SU-DHL-6 (cell line): ENCODE measurements around the gene TOM1L2.

Experiments used
- H2AFZ ChIP-seq: fragments of 200-600 bp; sonication (generic); 2 replicates; pipeline ENCODE4 v1.6.1; 2014; ENCODE audit warnings: low read depth, mild to moderate bottlenecking, moderate library complexity, mixed read lengths, antibody characterized with exemption, low read length; ENCODE audit not compliant: severe bottlenecking
- H3F3A ChIP-seq: fragments of 200-600 bp; shearing (Covaris generic); 2 replicates; pipeline ENCODE4 v1.6.0; 2016; ENCODE audit warnings: antibody characterized with exemption, mild to moderate bottlenecking; ENCODE audit not compliant: insufficient read depth
- H3K27ac ChIP-seq: fragments of 200-600 bp; sonication (generic); 2 replicates; pipeline ENCODE4 v1.5.1; 2016; ENCODE audit warnings: low read depth, mild to moderate bottlenecking, low read length, moderate library complexity, mixed read lengths
- H3K27me3 ChIP-seq: fragments of 200-600 bp; sonication (generic), shearing (Covaris generic); 2 replicates; pipeline ENCODE4 v1.6.0; 2014; ENCODE audit warnings: mild to moderate bottlenecking, low read length
- H3K36me3 ChIP-seq: fragments of 200-600 bp; sonication (generic); 2 replicates; pipeline ENCODE4 v1.6.1; 2014; ENCODE audit warnings: mild to moderate bottlenecking, low read length, mixed read lengths
- H3K4me2 ChIP-seq: fragments of 300-600, 200-600 bp; shearing (Covaris generic), sonication (generic); 2 replicates; pipeline ENCODE4 v1.6.0; 2014; ENCODE audit warnings: low read length, low read depth, mild to moderate bottlenecking; ENCODE audit not compliant: poor library complexity, severe bottlenecking
- H3K4me3 ChIP-seq: fragments of 200-600 bp; sonication (generic); 2 replicates; pipeline ENCODE4 v1.5.1; 2014; ENCODE audit warnings: antibody characterized with exemption, low read length, mild to moderate bottlenecking, mixed read lengths; ENCODE audit not compliant: insufficient read depth, poor library complexity, severe bottlenecking
- H3K79me2 ChIP-seq: fragments of 200-600 bp; sonication (generic); 2 replicates; pipeline ENCODE4 v1.6.1; 2014; ENCODE audit warnings: mild to moderate bottlenecking, low read length, moderate library complexity; ENCODE audit not compliant: insufficient read depth
- H3K9ac ChIP-seq: fragments of 200-600 bp; sonication (generic); 2 replicates; pipeline ENCODE4 v1.7.0; 2014; ENCODE audit warnings: mild to moderate bottlenecking, low read length
- H3K9me2 ChIP-seq: fragments of 200-600 bp; sonication (generic); replicated peaks from 2 replicates; pipeline ENCODE4 v1.6.1; 2014; ENCODE audit warnings: low read length; ENCODE audit not compliant: insufficient read depth
- H3K9me3 ChIP-seq: fragments of 200-600 bp; sonication (generic); 2 replicates; pipeline ENCODE4 v1.6.1; 2014; ENCODE audit warnings: low read length, mixed read lengths; ENCODE audit not compliant: insufficient read depth
- H4K20me1 ChIP-seq: fragments of 200-600 bp; sonication (generic); 2 replicates; pipeline ENCODE4 v1.6.1; 2014; ENCODE audit warnings: low read depth, mild to moderate bottlenecking, antibody characterized with exemption, low read length, moderate library complexity, mixed read lengths
- CTCF ChIP-seq: fragments of 200-600 bp; sonication (generic); IDR thresholded peaks from one replicate; pipeline ENCODE4 v1.5.1; 2017; ENCODE audit warnings: antibody characterized with exemption, mild to moderate bottlenecking, low read length, moderate library complexity; ENCODE audit not compliant: insufficient read depth, poor library complexity, severe bottlenecking
- EZH2phosphoT487 ChIP-seq: fragments of 200-600 bp; sonication (generic), shearing (Covaris generic); conservative IDR thresholded peaks from 2 replicates; pipeline ENCODE4 v1.6.1; 2018; ENCODE audit warnings: mild to moderate bottlenecking, antibody characterized with exemption, low read length, moderate library complexity, mixed read lengths

TOM1L2 gene

GRCh38 chr17:17868641-17869522 is 103.3 kb downstream of the TOM1L2 start:
- no peaks in the 10 kb centered on the region for H3K9me3 ChIP-seq
- H3K4me3 ChIP-seq, result no peak overlapping the region
- H3K9me2 ChIP-seq, result no peaks in the 10 kb centered on the region
- no peaks in the 10 kb centered on the region for H3F3A ChIP-seq
- H3K27me3 ChIP-seq, result no peaks in the 10 kb centered on the region
- H3K36me3 ChIP-seq, result no peaks in the 10 kb centered on the region
- no peaks in the 10 kb centered on the region for H3K79me2 ChIP-seq
- H3K27ac ChIP-seq, result no peak overlapping the region
- TF ChIP-seq EZH2phosphoT487 (no peak), CTCF (no peak)
- H2AFZ ChIP-seq, result no peak overlapping the region
- H3K4me2 ChIP-seq, result no peak overlapping the region
- no peaks in the 10 kb centered on the region for H4K20me1 ChIP-seq
- no peak overlapping the region for H3K9ac ChIP-seq

GRCh38 chr17:17866897-17867296 is 105.3 kb downstream of the TOM1L2 start:
- Histone ChIP-seq H3K79me2 (no peaks in the 10 kb centered on the region), H2AFZ (no peak overlapping the region), H3K9me3 (no peaks in the 10 kb centered on the region), H3K9me2 (no peaks in the 10 kb centered on the region), H3K36me3 (no peaks in the 10 kb centered on the region), H3K9ac (no peak overlapping the region), H3F3A (no peaks in the 10 kb centered on the region), H3K4me2 (no peak overlapping the region), H3K4me3 (no peak overlapping the region), H3K27ac (no peak overlapping the region), H4K20me1 (no peaks in the 10 kb centered on the region), H3K27me3 (no peaks in the 10 kb centered on the region)
- TF ChIP-seq EZH2phosphoT487 (no peak), CTCF (no peak)

- no peak overlapping the region for H3K4me3 ChIP-seq
- H3K9ac ChIP-seq, result no peak overlapping the region
- H3K27ac ChIP-seq, result no peak overlapping the region
- TF ChIP-seq CTCF (no peak), EZH2phosphoT487 (no peak)
- H3K4me2 ChIP-seq, result no peak overlapping the region
- H4K20me1 ChIP-seq, result no peaks in the 10 kb centered on the region
- no peaks in the 10 kb centered on the region for H3K9me3 ChIP-seq
- H3K9me2 ChIP-seq, result no peaks in the 10 kb centered on the region
- H3K79me2 ChIP-seq, result no peaks in the 10 kb centered on the region
- H3F3A ChIP-seq, result no peaks in the 10 kb centered on the region
- no peaks in the 10 kb centered on the region for H3K36me3 ChIP-seq
- no peak overlapping the region for H2AFZ ChIP-seq
- no peaks in the 10 kb centered on the region for H3K27me3 ChIP-seq
Observed at GRCh38 chr17:17866425-17866824, 105.8 kb downstream of the TOM1L2 start.
